Stimulated activated CD4-positive, alpha-beta T cell treated with anti-CD3 and anti-CD28 coated beads, Interleukin-15, amount 100 ng/mL, for 48 hours (primary cell): ENCODE measurements around the gene NEIL3.

Experiments used
- DNase-seq, 2 donors: peaks; one replicate each; pipeline ENCODE4 v3.0.0-alpha.2; 2020; ENCODE audit warnings: low read depth in 2 of 2

The NEIL3 gene

GRCh38 chr4:177371461-177371860 lies 61.8 kb downstream of the NEIL3 start:
- no peak for DNase-seq

- no peak for DNase-seq
Observed at GRCh38 chr4:177374966-177375365, 65.3 kb downstream of the NEIL3 start.

- DNase-seq: no peak
Observed at GRCh38 chr4:177375372-177375771, 65.7 kb downstream of the NEIL3 start.

- DNase-seq: no peak
Observed at GRCh38 chr4:177376024-177376423, 66.3 kb downstream of the NEIL3 start.

- no peak for DNase-seq
Observed at GRCh38 chr4:177380730-177381287, 71.1 kb downstream of the NEIL3 start.

GRCh38 chr4:177381762-177382310 lies 72.2 kb downstream of the NEIL3 start:
- no peak for DNase-seq

GRCh38 chr4:177384856-177385397 lies 75.3 kb downstream of the NEIL3 start:
- no peak for DNase-seq

- DNase-seq: no peak
Observed at GRCh38 chr4:177385576-177386277, 76.1 kb downstream of the NEIL3 start.

- DNase-seq: no peak
Observed at GRCh38 chr4:177386278-177386815, 76.7 kb downstream of the NEIL3 start.

- DNase-seq: no peak
Observed at GRCh38 chr4:177391287-177391686, 81.6 kb downstream of the NEIL3 start.

GRCh38 chr4:177391953-177392352 lies 82.3 kb downstream of the NEIL3 start:
- DNase-seq: no peak

GRCh38 chr4:177393236-177393635 lies 83.6 kb downstream of the NEIL3 start:
- peak in 1 of 2 donors; percentile 7 for DNase-seq

GRCh38 chr4:177396352-177396751 lies 86.7 kb downstream of the NEIL3 start:
- no peak for DNase-seq

- DNase-seq: no peak
Observed at GRCh38 chr4:177400030-177400429, 90.4 kb downstream of the NEIL3 start.

GRCh38 chr4:177401658-177402273 lies 92.1 kb downstream of the NEIL3 start:
- no peak for DNase-seq

GRCh38 chr4:177403746-177404145 lies 94.1 kb downstream of the NEIL3 start:
- no peak for DNase-seq

- no peak for DNase-seq
Observed at GRCh38 chr4:177404342-177404741, 94.7 kb downstream of the NEIL3 start.

- no peak for DNase-seq
Observed at GRCh38 chr4:177404986-177405385, 95.3 kb downstream of the NEIL3 start.

- DNase-seq: no peak
Observed at GRCh38 chr4:177405508-177405907, 95.8 kb downstream of the NEIL3 start.

- DNase-seq: no peak
Observed at GRCh38 chr4:177408023-177408422, 98.3 kb downstream of the NEIL3 start.

- no peak for DNase-seq
Observed at GRCh38 chr4:177410566-177410965, 100.9 kb downstream of the NEIL3 start.

GRCh38 chr4:177411996-177412395 lies 102.3 kb downstream of the NEIL3 start:
- no peak for DNase-seq
